Stimulated activated CD4-positive, alpha-beta T cell treated with anti-CD3 and anti-CD28 coated beads, Interleukin-2, amount 100 ng/mL, for 4 hours (primary cell): ENCODE measurements around the gene CYLD.

Experiments
- DNase-seq: peaks from one replicate; pipeline ENCODE4 v3.0.0-alpha.2; 2020; ENCODE audit warnings: low read depth

The CYLD gene

GRCh38 chr16:50818380-50818779, 76.5 kb downstream of the CYLD start:
- no peak for DNase-seq

- no peak for DNase-seq
Observed at GRCh38 chr16:50819706-50820105, 77.8 kb downstream of the CYLD start.

GRCh38 chr16:50820225-50820624, 78.3 kb downstream of the CYLD start:
- DNase-seq = no peak

- no peak for DNase-seq
Observed at GRCh38 chr16:50821586-50821985, 79.7 kb downstream of the CYLD start.

- DNase-seq = no peak
Observed at GRCh38 chr16:50822671-50823070, 80.8 kb downstream of the CYLD start.

- no peak for DNase-seq
Observed at GRCh38 chr16:50826797-50827316, 85.0 kb downstream of the CYLD start.

- no peak for DNase-seq
Observed at GRCh38 chr16:50828164-50828702, 86.3 kb downstream of the CYLD start.

- DNase-seq = no peak
Observed at GRCh38 chr16:50830698-50831097, 88.8 kb downstream of the CYLD start.

- no peak for DNase-seq
Observed at GRCh38 chr16:50831751-50832150, 89.9 kb downstream of the CYLD start.

- no peak for DNase-seq
Observed at GRCh38 chr16:50833929-50834328, 92.0 kb downstream of the CYLD start.

GRCh38 chr16:50834701-50835100, 92.8 kb downstream of the CYLD start:
- DNase-seq = no peak

GRCh38 chr16:50835358-50836060, 93.6 kb downstream of the CYLD start:
- DNase-seq = no peak

- DNase-seq = no peak
Observed at GRCh38 chr16:50836121-50836621, 94.3 kb downstream of the CYLD start.

- DNase-seq = no peak
Observed at GRCh38 chr16:50837324-50837723, 95.4 kb downstream of the CYLD start.

GRCh38 chr16:50838165-50838564, 96.3 kb downstream of the CYLD start:
- no peak for DNase-seq

GRCh38 chr16:50838885-50839284, 97.0 kb downstream of the CYLD start:
- no peak for DNase-seq

GRCh38 chr16:50839356-50839755, 97.5 kb downstream of the CYLD start:
- DNase-seq = no peak

GRCh38 chr16:50839920-50840729, 98.2 kb downstream of the CYLD start:
- DNase-seq = no peak

GRCh38 chr16:50841081-50841886, 99.4 kb downstream of the CYLD start:
- DNase-seq = peak; percentile 24

GRCh38 chr16:50842013-50842505, 100.2 kb downstream of the CYLD start:
- no peak for DNase-seq

- DNase-seq = no peak
Observed at GRCh38 chr16:50842589-50842988, 100.7 kb downstream of the CYLD start.

GRCh38 chr16:50844840-50845239, 103.0 kb downstream of the CYLD start:
- DNase-seq = no peak
